OCI-LY1 (cell line): ENCODE measurements around the gene RGP1.

ENCODE experiments used
- CTCF ChIP-seq: fragments of 200-600 bp; sonication (generic), shearing (Covaris generic); IDR thresholded peaks from 2 replicates; pipeline ENCODE4 v1.5.1; 2017; ENCODE audit warnings: mild to moderate bottlenecking, antibody characterized with exemption, low read length, moderate library complexity, mixed read lengths
- EZH2 ChIP-seq: fragments of 200-600 bp; sonication (generic), shearing (Covaris generic); IDR thresholded peaks from 2 replicates; pipeline ENCODE4 v1.8.0; 2017; ENCODE audit warnings: borderline replicate concordance, mixed run types, mild to moderate bottlenecking, antibody characterized with exemption, low read length, moderate library complexity, mixed read lengths

- no peak for TF ChIP-seq CTCF
- TF ChIP-seq EZH2, result no peak
These were observed 46.4 kb upstream of the RGP1 start for GRCh38 chr9:35702696-35703095.
